ENCODE measurements around the gene EVC.

DNA sequence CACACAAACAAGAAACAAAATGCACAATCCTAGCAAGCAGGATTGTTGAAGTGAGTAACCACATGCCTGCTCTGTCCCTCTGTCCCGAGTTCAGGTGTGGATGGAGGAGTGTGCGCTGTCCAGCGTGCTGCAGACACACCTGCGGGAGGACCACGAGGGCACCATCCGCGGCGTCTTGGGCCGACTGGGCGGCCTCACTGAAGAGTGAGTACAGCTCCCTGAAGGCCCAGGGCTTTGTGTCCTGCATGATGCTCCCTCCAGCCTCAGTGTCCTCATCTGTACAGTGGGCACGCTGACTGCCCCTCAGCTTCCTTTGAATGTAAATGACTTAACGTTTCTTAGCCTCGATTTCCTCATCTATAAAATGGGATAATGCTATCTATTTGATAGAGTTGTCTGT, 82.5 kb downstream of the EVC start:
- TF ChIP-seq SUZ12 (IDR thresholded peaks at IDR 0.05; ENCODE audit: extremely low read depth, insufficient read depth, insufficient read length): no peak
- no peak for TF ChIP-seq YY1 (IDR thresholded peaks at IDR 0.05; ENCODE audit: insufficient read depth, insufficient read length)
- TF ChIP-seq ZNF274 (IDR thresholded peaks at IDR 0.05; ENCODE audit: low read depth, low read length): no peak

Measured in NT2/D1 (cell line).